OCI-M2 (cell line): ENCODE data around the gene PHACTR2.
"Not testable (repeated sequence)": the region's sequence is repeated elsewhere in the genome, so short reads cannot be mapped to it uniquely, and the experiment has no call there.

Experiments used
- DNase-seq: peaks from one replicate; lab custom pipeline; 2025; ENCODE audit not compliant: unreplicated experiment; lab: John Stamatoyannopoulos, UW

The PHACTR2 gene

DNA sequence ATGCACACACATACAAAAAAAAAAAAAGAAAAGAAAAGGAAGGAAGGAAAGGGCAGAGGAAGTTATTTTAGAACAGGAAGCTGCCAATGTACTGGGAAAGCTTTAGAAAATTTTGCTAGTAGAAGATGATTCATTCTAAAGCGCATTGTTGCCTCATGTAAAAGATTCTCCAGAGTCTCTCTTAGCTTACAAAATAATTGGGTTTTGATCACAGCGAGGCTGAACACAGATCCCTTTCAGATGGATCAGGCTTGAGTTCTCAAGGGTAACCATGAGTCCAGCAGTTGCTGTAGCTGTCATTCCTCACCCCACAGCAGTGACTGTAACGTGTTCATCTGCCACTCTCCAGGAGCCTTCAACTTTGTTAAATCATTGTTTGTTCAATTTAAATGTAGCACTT lies 81.9 kb downstream of the PHACTR2 start:
- no peak for DNase-seq

GRCh38 chr6:143761074-143761473 lies 83.3 kb downstream of the PHACTR2 start:
- DNase-seq, result no peak

- DNase-seq, result no peak
Observed at GRCh38 chr6:143762126-143762525, 84.4 kb downstream of the PHACTR2 start.

GRCh38 chr6:143765422-143766184 lies 87.8 kb downstream of the PHACTR2 start:
- DNase-seq, result no peak

- no peak for DNase-seq
Observed at GRCh38 chr6:143766185-143766553, 88.4 kb downstream of the PHACTR2 start.

DNA sequence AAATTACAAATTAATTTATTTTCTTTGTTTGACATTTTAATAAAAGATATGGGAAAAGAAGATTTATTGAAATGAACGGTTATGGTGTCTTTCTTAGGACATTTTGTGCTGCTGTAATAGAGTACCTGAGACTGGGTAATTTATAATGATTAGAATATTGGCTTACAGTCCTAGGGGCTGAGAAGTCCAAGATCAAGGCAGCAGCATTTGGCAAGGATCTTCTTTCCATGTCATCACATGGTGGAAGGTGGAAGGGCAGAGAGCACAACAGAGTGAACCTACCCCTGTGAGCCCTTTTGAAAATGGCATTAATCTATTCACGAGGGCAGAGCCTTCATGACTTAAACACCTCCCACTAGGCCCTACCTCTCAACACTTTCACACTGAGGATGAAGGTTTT lies 89.7 kb downstream of the PHACTR2 start:
- no peak for DNase-seq

DNA sequence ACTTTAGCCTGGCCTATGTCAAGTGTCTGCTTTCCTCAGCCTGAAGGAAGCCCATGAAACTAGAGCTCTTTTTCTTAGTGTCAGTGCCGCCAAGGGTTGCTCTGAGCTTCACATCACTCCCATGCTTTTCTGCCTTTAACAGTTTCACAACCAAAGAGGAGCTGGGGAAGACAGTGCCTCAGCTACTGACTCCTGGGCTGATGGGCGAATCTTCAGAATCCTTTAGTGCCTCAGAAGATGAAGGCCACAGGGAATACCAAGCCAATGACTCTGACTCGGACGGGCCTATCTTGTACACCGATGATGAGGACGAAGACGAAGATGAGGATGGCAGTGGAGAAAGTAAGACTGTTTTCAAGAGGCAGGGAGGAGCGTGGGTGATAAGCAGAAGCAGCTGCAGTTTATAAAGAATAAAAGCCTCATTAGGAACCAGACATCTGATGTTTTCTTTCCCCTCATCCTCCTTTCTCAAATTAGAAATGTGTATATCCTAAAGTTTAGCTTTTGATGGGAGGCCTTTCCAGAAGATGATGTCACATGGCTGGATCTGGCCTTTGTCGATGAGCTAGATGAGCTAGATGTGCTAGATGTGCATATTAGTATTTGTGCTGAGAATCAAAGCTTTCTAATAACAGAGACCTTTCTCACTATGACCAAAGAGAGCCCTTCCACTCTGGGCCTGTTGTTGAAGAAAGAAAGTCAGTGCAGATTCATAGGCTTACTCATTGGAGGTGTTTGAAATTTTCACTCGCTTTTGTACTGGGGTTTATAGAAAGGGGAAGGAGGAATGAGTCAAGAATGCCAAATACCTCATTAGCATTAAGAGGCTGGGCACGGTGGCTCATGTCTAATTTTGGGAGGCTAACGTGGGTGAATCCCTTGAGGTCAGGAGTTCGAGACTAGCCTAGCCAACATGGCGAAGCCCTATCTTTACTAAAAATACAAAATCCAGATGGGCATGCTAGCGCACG lies 94.6 kb downstream of the PHACTR2 start:
- no peak for DNase-seq

DNA sequence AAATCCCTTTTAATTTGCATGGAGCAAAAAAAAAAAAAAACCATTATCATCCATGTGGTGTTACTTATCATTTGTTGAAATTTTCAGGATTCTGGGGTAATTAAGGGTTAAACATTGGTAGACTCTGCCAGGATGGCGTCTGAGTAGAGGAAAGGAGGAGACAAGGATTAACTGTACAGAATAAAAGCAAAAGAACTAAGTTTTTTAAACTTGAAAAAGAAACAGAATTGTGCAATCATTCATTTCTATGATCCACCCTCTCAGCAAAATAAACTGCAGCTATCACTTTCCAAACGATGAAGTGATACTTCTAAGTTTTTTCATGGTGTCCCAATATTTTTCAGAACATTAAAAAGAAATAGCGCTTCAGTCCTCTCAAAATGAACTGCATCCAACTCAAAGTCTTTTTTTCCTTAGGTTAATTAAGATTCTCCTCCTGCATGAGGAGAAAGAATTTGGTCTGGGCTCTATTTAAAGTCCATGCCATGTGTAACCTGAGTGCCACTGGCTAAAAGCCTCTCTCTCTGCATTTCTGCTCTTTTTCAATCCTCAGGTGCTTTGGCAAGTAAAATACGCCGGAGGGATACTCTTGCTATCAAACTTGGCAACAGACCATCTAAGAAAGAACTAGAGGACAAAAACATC lies 95.9 kb downstream of the PHACTR2 start:
- DNase-seq, result no peak

DNA sequence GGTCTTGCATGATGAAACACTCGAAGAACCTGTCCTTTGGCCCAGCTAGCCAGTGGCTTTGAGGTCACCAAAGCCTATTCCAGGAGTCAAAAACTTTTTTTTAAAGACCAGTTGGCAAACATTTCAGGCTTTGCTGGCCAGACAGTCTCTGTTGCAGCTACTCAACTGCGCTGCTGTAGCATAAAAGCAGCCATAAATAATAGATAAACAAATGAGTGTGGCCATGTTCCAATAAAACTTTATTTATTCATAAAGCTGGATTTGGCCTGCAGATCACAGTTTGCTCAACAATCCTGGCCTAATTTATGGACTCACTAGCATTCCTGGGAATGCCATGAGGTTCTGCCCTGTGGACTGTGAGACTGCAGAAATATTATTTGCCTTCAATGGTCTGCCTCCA lies 96.6 kb downstream of the PHACTR2 start:
- no peak for DNase-seq

- DNase-seq, result no peak
Observed at GRCh38 chr6:143775336-143775735, 97.6 kb downstream of the PHACTR2 start.

- DNase-seq, result no peak
Observed at GRCh38 chr6:143778926-143779325, 101.2 kb downstream of the PHACTR2 start.

GRCh38 chr6:143782481-143782880 lies 104.7 kb downstream of the PHACTR2 start:
- DNase-seq, result no peak

- DNase-seq, result no peak
Observed at GRCh38 chr6:143783077-143783476, 105.3 kb downstream of the PHACTR2 start.

DNA sequence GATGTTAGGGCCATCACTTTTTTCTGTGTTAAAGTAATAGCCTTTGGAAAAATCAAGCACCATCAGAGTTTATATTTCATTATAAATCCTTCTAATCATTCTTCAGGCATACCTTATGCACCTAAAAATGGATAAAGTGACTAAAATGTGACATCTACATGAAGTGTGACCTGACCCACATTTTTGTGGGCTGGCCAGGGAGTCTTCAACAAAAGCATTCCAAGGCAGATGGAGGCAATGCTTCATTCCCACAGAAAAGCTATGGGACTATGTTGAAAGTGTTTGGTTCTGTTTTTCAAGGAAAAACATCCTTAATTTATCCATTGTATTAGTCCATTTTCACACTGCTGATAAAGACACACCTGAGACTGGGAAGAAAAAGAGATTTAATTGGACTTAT lies 106.6 kb downstream of the PHACTR2 start:
- no peak for DNase-seq

- not testable (repeated sequence) for DNase-seq
Observed at GRCh38 chr6:143786371-143786770, 108.6 kb downstream of the PHACTR2 start.

- no peak for DNase-seq
Observed at GRCh38 chr6:143792402-143793279, 114.9 kb downstream of the PHACTR2 start.

DNA sequence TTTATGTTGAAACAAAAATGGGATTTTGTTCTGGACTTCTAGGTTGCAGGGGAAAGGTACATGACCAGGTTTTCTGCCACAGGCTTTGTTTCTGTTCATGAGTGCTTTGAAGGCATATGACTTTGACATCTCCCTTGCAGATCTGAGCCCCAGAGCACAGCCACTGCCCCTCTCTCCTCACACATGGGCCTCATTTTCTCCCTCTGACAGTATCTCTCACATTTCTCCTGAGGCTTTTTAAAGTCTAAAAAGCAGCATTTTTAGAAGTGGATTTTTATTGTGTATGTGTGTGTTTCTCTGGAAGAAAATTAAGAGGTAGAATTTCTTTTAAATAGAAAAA lies 115.5 kb downstream of the PHACTR2 start:
- DNase-seq, result no peak

- DNase-seq, result not testable (repeated sequence)
Observed at GRCh38 chr6:143796551-143796950, 118.8 kb downstream of the PHACTR2 start.

DNA sequence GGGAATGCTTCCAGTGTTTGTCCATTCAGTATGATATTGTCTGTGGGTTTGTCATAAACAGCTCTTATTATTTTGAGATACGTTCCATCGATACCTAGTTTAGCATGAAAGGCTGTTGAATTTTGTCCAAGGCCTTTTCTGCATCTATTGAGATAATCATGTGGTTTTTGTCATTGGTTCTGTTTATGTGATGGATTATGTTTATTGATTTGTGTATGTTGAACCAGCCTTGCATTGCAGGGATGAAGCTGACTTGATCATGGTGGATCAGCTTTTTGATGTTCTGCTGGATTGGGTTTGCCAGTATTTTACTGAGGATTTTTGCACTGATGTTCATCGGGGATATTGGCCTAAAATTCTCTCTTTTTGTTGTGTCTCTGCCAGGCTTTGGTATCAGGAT lies 120.7 kb downstream of the PHACTR2 start:
- DNase-seq, result not testable (repeated sequence)

GRCh38 chr6:143802833-143803565 lies 125.2 kb downstream of the PHACTR2 start:
- DNase-seq, result no peak
